HEK293T (cell line): ENCODE measurements around the gene ZNF2.

ENCODE experiments used
- ARNT ChIP-seq: fragments of 450-650 bp; IDR thresholded peaks from 2 replicates; pipeline ENCODE4 v1.6.1; 2017; ENCODE audit warnings: mild to moderate bottlenecking
- BHLHE40 ChIP-seq: fragments of 450-650 bp; IDR thresholded peaks from 2 replicates; pipeline ENCODE4 v1.6.1; 2016; ENCODE audit warnings: mild to moderate bottlenecking, moderate library complexity, borderline replicate concordance
- CTBP1 ChIP-seq: fragments of 450-650 bp; IDR thresholded peaks from 2 replicates; pipeline ENCODE4 v1.6.1; 2016; ENCODE audit warnings: borderline replicate concordance
- ELF4 ChIP-seq: fragments of 450-650 bp; IDR thresholded peaks from 2 replicates; pipeline ENCODE4 v1.6.1; 2017; ENCODE audit warnings: antibody characterized with exemption
- FOXA1 ChIP-seq: fragments of 450-650 bp; IDR thresholded peaks from 2 replicates; pipeline ENCODE4 v1.6.1; 2016; ENCODE audit warnings: mild to moderate bottlenecking
- FOXK2 ChIP-seq: fragments of 450-650 bp; IDR thresholded peaks from 2 replicates; pipeline ENCODE4 v1.6.1; 2016; ENCODE audit warnings: mild to moderate bottlenecking
- FOXM1 ChIP-seq: fragments of 450-650 bp; IDR thresholded peaks from 2 replicates; pipeline ENCODE4 v1.6.1; 2017; ENCODE audit warnings: mild to moderate bottlenecking, borderline replicate concordance
- HDGF ChIP-seq: fragments of 450-650 bp; IDR thresholded peaks from 2 replicates; pipeline ENCODE4 v1.6.1; 2017; ENCODE audit warnings: antibody characterized with exemption, borderline replicate concordance
- LEF1 ChIP-seq: fragments of 450-650 bp; IDR thresholded peaks from 2 replicates; pipeline ENCODE4 v1.6.1; 2017; ENCODE audit warnings: mild to moderate bottlenecking, borderline replicate concordance
- SP1 ChIP-seq: fragments of 450-650 bp; IDR thresholded peaks from 2 replicates; pipeline ENCODE4 v1.6.1; 2017
- SUZ12 ChIP-seq: fragments of 450-650 bp; IDR thresholded peaks from 2 replicates; pipeline ENCODE4 v1.6.1; 2016; ENCODE audit warnings: mild to moderate bottlenecking
- TARDBP ChIP-seq: fragments of 450-650 bp; IDR thresholded peaks from 2 replicates; pipeline ENCODE4 v1.6.1; 2016
- ZNF384 ChIP-seq: fragments of 450-650 bp; IDR thresholded peaks from 2 replicates; pipeline ENCODE4 v1.6.1; 2016
- TF ChIP-seq, protein P1 (sequence below): fragments of 450-650 bp; IDR thresholded peaks from 2 replicates; pipeline ENCODE4 v1.6.1; 2016

DNA sequence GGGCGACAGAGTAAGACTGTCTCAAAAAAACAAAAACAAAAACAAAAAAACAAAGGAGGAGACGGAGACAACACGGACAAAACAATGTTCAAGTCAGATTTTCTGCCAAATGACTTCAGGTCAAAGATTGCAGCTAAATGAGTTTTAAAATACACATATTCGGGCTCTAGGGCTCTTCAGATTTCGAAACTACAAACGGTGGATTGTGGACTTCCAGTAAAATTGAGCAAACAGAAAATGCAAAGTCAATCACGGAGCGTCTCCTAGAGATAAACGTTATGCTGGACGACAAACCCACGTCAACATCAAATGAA is 44.6 kb upstream of the ZNF2 start:
- TF ChIP-seq FOXK2 (no peak), FOXM1 (no peak), SP1 (no peak), SUZ12 (no peak), TARDBP (no peak), ZNF384 (no peak), ARNT (no peak), BHLHE40 (no peak), ELF4 (no peak), FOXA1 (no peak), CTBP1 (no peak), HDGF (no peak), LEF1 (no peak)
- TF ChIP-seq, protein P1, sequence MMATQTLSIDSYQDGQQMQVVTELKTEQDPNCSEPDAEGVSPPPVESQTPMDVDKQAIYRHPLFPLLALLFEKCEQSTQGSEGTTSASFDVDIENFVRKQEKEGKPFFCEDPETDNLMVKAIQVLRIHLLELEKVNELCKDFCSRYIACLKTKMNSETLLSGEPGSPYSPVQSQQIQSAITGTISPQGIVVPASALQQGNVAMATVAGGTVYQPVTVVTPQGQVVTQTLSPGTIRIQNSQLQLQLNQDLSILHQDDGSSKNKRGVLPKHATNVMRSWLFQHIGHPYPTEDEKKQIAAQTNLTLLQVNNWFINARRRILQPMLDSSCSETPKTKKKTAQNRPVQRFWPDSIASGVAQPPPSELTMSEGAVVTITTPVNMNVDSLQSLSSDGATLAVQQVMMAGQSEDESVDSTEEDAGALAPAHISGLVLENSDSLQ: no peak
